ENCODE data around the gene CCDC138.

Gene CCDC138

GRCh38 chr2:108847000-108847399, 60.4 kb downstream of the CCDC138 start:
- Histone ChIP-seq H3K36me3 (peaks cover 25% of the 10 kb centered on the region), H3K27me3 (ENCODE audit: insufficient read depth, low read depth, severe bottlenecking) (no peaks in the 10 kb centered on the region), H3K27ac (no peak overlapping the region), H3K4me3 (ENCODE audit: low read depth, low read length) (no peak overlapping the region), H3K9me3 (ENCODE audit: severe bottlenecking) (no peaks in the 10 kb centered on the region)
- no peak for DNase-seq
- TF ChIP-seq, protein P1, sequence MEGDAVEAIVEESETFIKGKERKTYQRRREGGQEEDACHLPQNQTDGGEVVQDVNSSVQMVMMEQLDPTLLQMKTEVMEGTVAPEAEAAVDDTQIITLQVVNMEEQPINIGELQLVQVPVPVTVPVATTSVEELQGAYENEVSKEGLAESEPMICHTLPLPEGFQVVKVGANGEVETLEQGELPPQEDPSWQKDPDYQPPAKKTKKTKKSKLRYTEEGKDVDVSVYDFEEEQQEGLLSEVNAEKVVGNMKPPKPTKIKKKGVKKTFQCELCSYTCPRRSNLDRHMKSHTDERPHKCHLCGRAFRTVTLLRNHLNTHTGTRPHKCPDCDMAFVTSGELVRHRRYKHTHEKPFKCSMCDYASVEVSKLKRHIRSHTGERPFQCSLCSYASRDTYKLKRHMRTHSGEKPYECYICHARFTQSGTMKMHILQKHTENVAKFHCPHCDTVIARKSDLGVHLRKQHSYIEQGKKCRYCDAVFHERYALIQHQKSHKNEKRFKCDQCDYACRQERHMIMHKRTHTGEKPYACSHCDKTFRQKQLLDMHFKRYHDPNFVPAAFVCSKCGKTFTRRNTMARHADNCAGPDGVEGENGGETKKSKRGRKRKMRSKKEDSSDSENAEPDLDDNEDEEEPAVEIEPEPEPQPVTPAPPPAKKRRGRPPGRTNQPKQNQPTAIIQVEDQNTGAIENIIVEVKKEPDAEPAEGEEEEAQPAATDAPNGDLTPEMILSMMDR (IDR thresholded peaks at IDR 0.05; ENCODE audit: low read depth, low read length), result no peak

- TF ChIP-seq, protein P1 (IDR thresholded peaks at IDR 0.05; ENCODE audit: low read depth, low read length), result no peak
- H3K27ac ChIP-seq, result no peak overlapping the region
- peaks cover 40% of the 10 kb centered on the region for H3K36me3 ChIP-seq
- H3K4me3 ChIP-seq (ENCODE audit: low read depth, low read length), result no peak overlapping the region
- H3K27me3 ChIP-seq (ENCODE audit: insufficient read depth, low read depth, severe bottlenecking), result no peaks in the 10 kb centered on the region
- no peak for DNase-seq
- H3K9me3 ChIP-seq (ENCODE audit: severe bottlenecking), result no peaks in the 10 kb centered on the region
Observed at GRCh38 chr2:108852375-108852774, 65.8 kb downstream of the CCDC138 start.

GRCh38 chr2:108853421-108853820, 66.8 kb downstream of the CCDC138 start:
- no peak overlapping the region for H3K4me3 ChIP-seq (ENCODE audit: low read depth, low read length)
- no peak overlapping the region for H3K27ac ChIP-seq
- TF ChIP-seq, protein P1 (IDR thresholded peaks at IDR 0.05; ENCODE audit: low read depth, low read length), result no peak
- no peaks in the 10 kb centered on the region for H3K27me3 ChIP-seq (ENCODE audit: insufficient read depth, low read depth, severe bottlenecking)
- H3K36me3 ChIP-seq, result peaks cover 50% of the 10 kb centered on the region
- no peaks in the 10 kb centered on the region for H3K9me3 ChIP-seq (ENCODE audit: severe bottlenecking)
- DNase-seq, result no peak

DNA sequence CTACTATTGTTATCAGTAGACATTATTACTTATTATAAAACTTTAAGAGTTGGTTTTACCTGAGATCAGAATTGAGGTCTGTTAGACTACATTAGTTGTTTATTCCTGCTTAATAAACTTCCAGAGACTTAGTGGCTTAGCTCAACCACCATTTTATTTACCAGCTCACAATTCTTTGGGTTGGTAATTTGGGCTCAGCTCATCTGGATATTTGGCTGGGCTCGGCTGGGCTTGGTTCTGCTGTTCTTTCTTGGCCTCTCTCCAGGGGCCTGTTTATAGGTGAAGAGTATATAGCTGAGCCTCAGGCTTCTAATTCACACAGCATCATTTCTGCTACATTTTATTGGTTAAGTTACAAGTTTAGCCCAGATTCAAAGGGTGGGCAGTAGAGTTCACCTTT, 67.9 kb downstream of the CCDC138 start:
- no peak overlapping the region for H3K27ac ChIP-seq
- peaks cover 46% of the 10 kb centered on the region for H3K36me3 ChIP-seq
- H3K9me3 ChIP-seq (ENCODE audit: severe bottlenecking), result no peaks in the 10 kb centered on the region
- TF ChIP-seq, protein P1 (IDR thresholded peaks at IDR 0.05; ENCODE audit: low read depth, low read length), result no peak
- DNase-seq, result no peak
- no peaks in the 10 kb centered on the region for H3K27me3 ChIP-seq (ENCODE audit: insufficient read depth, low read depth, severe bottlenecking)
- no peak overlapping the region for H3K4me3 ChIP-seq (ENCODE audit: low read depth, low read length)

- TF ChIP-seq, protein P1 (IDR thresholded peaks at IDR 0.05; ENCODE audit: low read depth, low read length), result no peak
- Histone ChIP-seq H3K27me3 (ENCODE audit: insufficient read depth, low read depth, severe bottlenecking) (no peaks in the 10 kb centered on the region), H3K9me3 (ENCODE audit: severe bottlenecking) (no peaks in the 10 kb centered on the region), H3K4me3 (ENCODE audit: low read depth, low read length) (no peak overlapping the region), H3K27ac (no peak overlapping the region), H3K36me3 (peaks cover 43% of the 10 kb centered on the region)
- no peak for DNase-seq
Observed at GRCh38 chr2:108855194-108855593, 68.6 kb downstream of the CCDC138 start.

DNA sequence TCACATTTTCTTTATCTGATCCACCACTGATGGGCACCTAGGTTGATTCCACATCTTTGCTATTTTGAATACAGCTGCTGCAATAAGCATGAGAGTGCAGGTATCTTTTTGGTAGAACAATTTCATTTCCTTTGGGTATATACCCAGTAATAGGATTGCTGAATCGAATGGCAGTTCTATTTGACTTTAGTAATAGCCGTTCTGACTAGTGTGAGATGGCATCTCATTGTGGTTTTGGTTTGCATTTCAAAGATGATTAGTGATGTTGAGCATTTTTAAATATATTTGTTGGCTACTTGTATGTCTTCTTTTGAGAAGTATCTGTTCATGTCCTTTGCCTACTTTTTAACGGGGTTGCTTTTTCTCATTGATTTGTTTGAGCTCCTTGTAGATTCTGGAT, 72.3 kb downstream of the CCDC138 start:
- no peak overlapping the region for H3K4me3 ChIP-seq (ENCODE audit: low read depth, low read length)
- no peak overlapping the region for H3K27ac ChIP-seq
- peaks cover 16% of the 10 kb centered on the region; the same call in 1 of the 2 replicates for H3K36me3 ChIP-seq
- H3K27me3 ChIP-seq (ENCODE audit: insufficient read depth, low read depth, severe bottlenecking), result no peaks in the 10 kb centered on the region
- DNase-seq, result no peak
- TF ChIP-seq, protein P1 (IDR thresholded peaks at IDR 0.05; ENCODE audit: low read depth, low read length), result no peak
- no peaks in the 10 kb centered on the region for H3K9me3 ChIP-seq (ENCODE audit: severe bottlenecking)
